ENCODE results near the gene SORBS1.

DNA sequence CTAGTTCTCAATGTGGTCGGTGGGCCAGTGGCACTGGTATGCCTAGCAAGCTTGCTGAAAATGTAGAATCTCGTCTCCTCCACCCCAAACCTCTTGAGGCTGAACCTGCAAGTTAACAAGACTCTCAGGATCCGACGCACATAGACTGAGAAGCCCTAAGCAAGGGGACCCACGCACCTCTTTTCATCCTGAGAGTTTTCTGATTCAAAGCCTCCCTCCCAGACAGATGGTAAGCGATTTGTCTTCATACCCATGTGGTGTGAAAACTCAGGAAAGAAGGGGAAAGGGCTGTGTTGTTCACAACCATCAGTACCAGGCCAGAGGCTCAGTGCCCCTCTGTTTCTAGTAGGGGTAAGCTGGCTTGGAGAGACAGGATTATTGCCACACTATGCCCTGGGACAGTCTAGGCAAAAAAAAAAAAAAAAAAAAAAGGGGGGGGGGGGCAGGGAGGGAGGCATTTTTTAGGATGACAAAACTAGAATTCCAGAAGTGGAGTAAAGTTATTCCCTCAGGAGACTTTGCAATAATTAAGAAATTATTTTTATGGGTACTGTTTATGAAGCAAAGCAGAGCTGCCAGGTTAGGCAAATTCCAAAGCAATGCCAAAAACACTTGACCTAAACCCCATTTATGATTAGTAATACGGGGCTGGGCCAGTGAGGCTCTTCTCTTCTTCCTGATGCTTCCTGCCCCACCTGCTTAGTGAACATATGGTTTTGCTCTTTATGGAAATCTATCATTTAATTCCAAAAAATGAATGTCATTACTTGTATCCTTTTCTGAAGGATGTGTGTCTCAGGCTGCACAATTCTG is 152.8 kb downstream of the SORBS1 start:
- TF ChIP-seq, protein P1, sequence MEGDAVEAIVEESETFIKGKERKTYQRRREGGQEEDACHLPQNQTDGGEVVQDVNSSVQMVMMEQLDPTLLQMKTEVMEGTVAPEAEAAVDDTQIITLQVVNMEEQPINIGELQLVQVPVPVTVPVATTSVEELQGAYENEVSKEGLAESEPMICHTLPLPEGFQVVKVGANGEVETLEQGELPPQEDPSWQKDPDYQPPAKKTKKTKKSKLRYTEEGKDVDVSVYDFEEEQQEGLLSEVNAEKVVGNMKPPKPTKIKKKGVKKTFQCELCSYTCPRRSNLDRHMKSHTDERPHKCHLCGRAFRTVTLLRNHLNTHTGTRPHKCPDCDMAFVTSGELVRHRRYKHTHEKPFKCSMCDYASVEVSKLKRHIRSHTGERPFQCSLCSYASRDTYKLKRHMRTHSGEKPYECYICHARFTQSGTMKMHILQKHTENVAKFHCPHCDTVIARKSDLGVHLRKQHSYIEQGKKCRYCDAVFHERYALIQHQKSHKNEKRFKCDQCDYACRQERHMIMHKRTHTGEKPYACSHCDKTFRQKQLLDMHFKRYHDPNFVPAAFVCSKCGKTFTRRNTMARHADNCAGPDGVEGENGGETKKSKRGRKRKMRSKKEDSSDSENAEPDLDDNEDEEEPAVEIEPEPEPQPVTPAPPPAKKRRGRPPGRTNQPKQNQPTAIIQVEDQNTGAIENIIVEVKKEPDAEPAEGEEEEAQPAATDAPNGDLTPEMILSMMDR (IDR thresholded peaks at IDR 0.05; ENCODE audit: extremely low read depth in 1 of 2, insufficient read depth in 1 of 2, low read depth in 1 of 2, low read length in 2 of 2) = no peak
- TF ChIP-seq POLR2A (IDR thresholded peaks at IDR 0.05; ENCODE audit: low read depth, low read length) (no peak), POLR2AphosphoS5 (IDR thresholded peaks at IDR 0.05; ENCODE audit: insufficient read depth, low read depth, low read length) (no peak), JUN (IDR thresholded peaks at IDR 0.05; ENCODE audit: borderline replicate concordance, insufficient read depth, insufficient read length, low read depth) (no peak)

Data from endothelial cell of umbilical vein (primary cell).